Keratinocyte (primary cell): Measurements from ENCODE around the gene CTDSPL. TPM values are rescaled to one million over a fixed set of nuclear protein-coding genes. Genes with fewer than 3 reads are reported as not detected.

ENCODE experiments used
- DNase-seq: peaks from one replicate; pipeline ENCODE4 v3.0.0-alpha.2; 2011; ENCODE audit warnings: low read depth, missing footprints, low spot score
- FAIRE-seq: peaks from 2 replicates; lab custom pipeline; 2011; peaks lifted over from hg19 to GRCh38; lab: Jason Lieb, UNC
- H2AFZ ChIP-seq: 2 replicates; pipeline ENCODE4 v1.6.0; 2012; ENCODE audit warnings: low read length, control low read depth, inconsistent platforms; ENCODE audit not compliant: control insufficient read depth
- H3K27ac ChIP-seq: 2 replicates; pipeline ENCODE4 v1.5.1; 2011; ENCODE audit warnings: low read length; ENCODE audit not compliant: control insufficient read depth, insufficient read depth
- H3K27me3 ChIP-seq: 3 replicates; pipeline ENCODE4 v1.6.0; 2011; ENCODE audit warnings: low read length; ENCODE audit not compliant: control insufficient read depth, insufficient read depth; ENCODE audit errors: extremely low read depth
- H3K36me3 ChIP-seq, 2 experiments: 2 replicates in 1 of 2; 3 replicates in 1 of 2; pipeline ENCODE4 v1.5.1; 2011; ENCODE audit warnings: low read length in 2 of 2, mild to moderate bottlenecking in 1 of 2; ENCODE audit not compliant: control insufficient read depth in 2 of 2, insufficient read depth in 2 of 2; ENCODE audit errors: extremely low read depth in 1 of 2
- H3K4me1 ChIP-seq: 3 replicates; pipeline ENCODE4 v1.5.1; 2011; ENCODE audit warnings: low read length; ENCODE audit not compliant: control insufficient read depth, insufficient read depth; ENCODE audit errors: extremely low read depth
- H3K4me2 ChIP-seq: 3 replicates; pipeline ENCODE4 v1.6.0; 2011; ENCODE audit warnings: low read depth, low read length; ENCODE audit not compliant: control insufficient read depth, insufficient read depth; ENCODE audit errors: extremely low read depth
- H3K4me3 ChIP-seq, 3 experiments: fragments of 200-600 bp in 1 of 3; sonication (generic) in 1 of 3; 2 replicates in 2 of 3; 3 replicates in 1 of 3; pipeline ENCODE4 v1.5.1; 2011 to 2016; ENCODE audit warnings: low read length in 3 of 3, mild to moderate bottlenecking in 3 of 3, control low read depth in 2 of 3, inconsistent platforms in 1 of 3, low read depth in 1 of 3, mixed read lengths in 1 of 3, mixed run types in 1 of 3, moderate library complexity in 1 of 3; ENCODE audit not compliant: control insufficient read depth in 2 of 3, insufficient read depth in 2 of 3; ENCODE audit errors: extremely low read depth in 1 of 3
- H3K79me2 ChIP-seq: 2 replicates; pipeline ENCODE4 v1.6.0; 2012; ENCODE audit warnings: low read length; ENCODE audit not compliant: control insufficient read depth, insufficient read depth
- H3K9ac ChIP-seq: 3 replicates; pipeline ENCODE4 v1.6.0; 2011; ENCODE audit warnings: low read length; ENCODE audit not compliant: control insufficient read depth, insufficient read depth; ENCODE audit errors: extremely low read depth
- H3K9me1 ChIP-seq: 3 replicates; pipeline ENCODE4 v1.6.0; 2011; ENCODE audit warnings: low read length; ENCODE audit not compliant: control insufficient read depth, insufficient read depth; ENCODE audit errors: extremely low read depth
- H3K9me3 ChIP-seq: 2 replicates; pipeline ENCODE4 v1.5.1; 2012; ENCODE audit warnings: low read depth, low read length; ENCODE audit not compliant: control insufficient read depth
- H4K20me1 ChIP-seq: 3 replicates; pipeline ENCODE4 v1.6.0; 2011; ENCODE audit warnings: low read length; ENCODE audit not compliant: control insufficient read depth, insufficient read depth; ENCODE audit errors: extremely low read depth
- CTCF ChIP-seq, 3 experiments: IDR thresholded peaks in 1 of 3; conservative IDR thresholded peaks in 1 of 3; optimal IDR thresholded peaks in 1 of 3; 2 replicates in 2 of 3; 3 replicates in 1 of 3; pipeline versions ENCODE3 to v1.5.1; 2011; ENCODE audit warnings: low read length in 3 of 3, mild to moderate bottlenecking in 3 of 3, moderate library complexity in 2 of 3, control low read depth in 1 of 3, inconsistent platforms in 1 of 3; ENCODE audit not compliant: insufficient read depth in 2 of 3; ENCODE audit errors: extremely low read depth in 1 of 3
- EZH2 ChIP-seq: IDR thresholded peaks from one replicate; pipeline ENCODE4 v1.6.1; 2012; ENCODE audit warnings: inconsistent platforms, mild to moderate bottlenecking, low read length, moderate library complexity
- dilution Hi-C: fragments of 300-500 bp; cut with MboI; formaldehyde crosslinking; loops from one replicate; pipeline ENCODE4 v1.7.0; 2020; ENCODE audit warnings: low sequenced_read_pairs; ENCODE audit not compliant: extremely low pct_ligation_motif_present
- polyA plus RNA-seq, 5 experiments: library from polyadenylated mRNA; depleted of rRNA in 3 of 5; stranded (reverse) in 3 of 5; stranded (forward) in 1 of 5; unstranded in 1 of 5; fragments of >200 nt; gene quantifications; 1 replicate in 1 of 5; 2 replicates in 3 of 5; 3 replicates in 1 of 5; pipeline versions ENCODE4 v1.2.1 to v1.2.3, GENCODE V29; 2011 to 2012; ENCODE audit warnings: missing spikeins in 2 of 5, low read depth in 1 of 5, low replicate concordance in 1 of 5

Gene CTDSPL
- polyA plus RNA-seq, 1 donor (not counting 4 experiments of a cell fraction or from before 2014, with no cell fraction given) = 83.2 TPM

GRCh38 chr3:38017445-38018295 is 156.0 kb downstream of the CTDSPL start:
- Histone ChIP-seq H3K79me2 (no peaks in the 10 kb centered on the region), H2AFZ (no peak overlapping the region), H3K9me1 (no peaks in the 10 kb centered on the region), H3K4me2 (no peak overlapping the region), H3K36me3 (peaks cover 13 to 27% of the 10 kb centered on the region in 2 experiments), H3K27me3 (no peaks in the 10 kb centered on the region), H3K9me3 (peaks cover 4% of the 10 kb centered on the region), H3K27ac (no peak overlapping the region), H3K4me1 (no peaks in the 10 kb centered on the region), H3K9ac (no peak overlapping the region), H3K4me3 (no peak overlapping the region), H4K20me1 (no peaks in the 10 kb centered on the region)
- FAIRE-seq (no peak), DNase-seq (no peak)
- dilution Hi-C loops = no loop called here
- TF ChIP-seq CTCF (optimal IDR thresholded peaks at IDR 0.05 in 1 of 3, IDR thresholded peaks at IDR 0.05 in 1 of 3, conservative IDR thresholded peaks at IDR 0.05 in 1 of 3; ENCODE audit: extremely low read depth in 1 of 3, insufficient read depth in 2 of 3, low read length in 3 of 3) (no peak), EZH2 (no peak)

GRCh38 chr3:38018296-38019266 is 156.9 kb downstream of the CTDSPL start:
- H3K4me1 ChIP-seq = no peaks in the 10 kb centered on the region
- H3K27ac ChIP-seq = no peak overlapping the region
- no peaks in the 10 kb centered on the region for H3K9me1 ChIP-seq
- no peak overlapping the region for H3K9ac ChIP-seq
- peaks cover 13 to 27% of the 10 kb centered on the region in 2 experiments for H3K36me3 ChIP-seq
- no peaks in the 10 kb centered on the region for H3K79me2 ChIP-seq
- H4K20me1 ChIP-seq = no peaks in the 10 kb centered on the region
- DNase-seq (no peak), FAIRE-seq (no peak)
- dilution Hi-C loops = no loop called here
- H3K9me3 ChIP-seq = peaks cover 4% of the 10 kb centered on the region
- H3K27me3 ChIP-seq = no peaks in the 10 kb centered on the region
- TF ChIP-seq CTCF (optimal IDR thresholded peaks at IDR 0.05 in 1 of 3, IDR thresholded peaks at IDR 0.05 in 1 of 3, conservative IDR thresholded peaks at IDR 0.05 in 1 of 3; ENCODE audit: extremely low read depth in 1 of 3, insufficient read depth in 2 of 3, low read length in 3 of 3) = no peak
- no peak for TF ChIP-seq EZH2
- H3K4me2 ChIP-seq = no peak overlapping the region
- no peak overlapping the region for H3K4me3 ChIP-seq
- no peak overlapping the region for H2AFZ ChIP-seq
